Type B pancreatic cell (in vitro differentiated cells): ENCODE data around the gene GFY. TPM values are rescaled to one million over a fixed set of nuclear protein-coding genes. Genes with fewer than 3 reads are reported as not detected.
A peak's percentile ranks its signal among the peaks of the same experiment; 100 is the strongest.

ENCODE experiments used
- DNase-seq: peaks from one replicate; pipeline ENCODE4 v3.0.0; 2021; ENCODE audit warnings: mixed read lengths; ENCODE audit not compliant: unreplicated experiment; ENCODE audit errors: extremely low spot score
- H3K27ac Mint-ChIP-seq: 2 replicates; pipeline ENCODE4 v1.8.0; 2021; ENCODE audit warnings: mild to moderate bottlenecking, mixed read lengths
- H3K27me3 Mint-ChIP-seq: 2 replicates; pipeline ENCODE4 v1.8.0; 2021; ENCODE audit warnings: mixed read lengths
- H3K36me3 Mint-ChIP-seq: 2 replicates; pipeline ENCODE4 v1.8.0; 2021; ENCODE audit warnings: mixed read lengths
- H3K4me1 Mint-ChIP-seq: one replicate; pipeline ENCODE4 v1.8.0; 2021; ENCODE audit warnings: mixed read lengths; ENCODE audit not compliant: unreplicated experiment
- H3K4me3 Mint-ChIP-seq: 2 replicates; pipeline ENCODE4 v1.8.0; 2021; ENCODE audit warnings: mild to moderate bottlenecking, mixed read lengths
- H3K9me3 Mint-ChIP-seq: 2 replicates; pipeline ENCODE4 v1.8.0; 2021; ENCODE audit warnings: mixed read lengths
- CTCF ChIP-seq: fragments of 200-600 bp; sonication (generic); conservative IDR thresholded peaks from 2 replicates; pipeline ENCODE4 v1.5.0; 2021; ENCODE audit warnings: antibody characterized with exemption, mild to moderate bottlenecking
- total RNA-seq: library from RNA; stranded (reverse); gene quantifications from 2 replicates; pipeline ENCODE4 v1.2.1, GENCODE V29; 2021; ENCODE audit warnings: low replicate concordance

The GFY gene
- total RNA-seq, 1 donor from 2014 or later, result not detected

GRCh38 chr19:49462492-49462891, 37.3 kb downstream of the GFY start:
- Mint-ChIP-seq H3K4me1 (no peaks in the 10 kb centered on the region), H3K9me3 (no peaks in the 10 kb centered on the region), H3K36me3 (no peaks in the 10 kb centered on the region), H3K27me3 (no peaks in the 10 kb centered on the region), H3K4me3 (no peak overlapping the region), H3K27ac (no peak overlapping the region)
- TF ChIP-seq CTCF, result no peak
- no peak for DNase-seq

GRCh38 chr19:49463960-49464740, 39.0 kb downstream of the GFY start:
- DNase-seq, result no peak
- TF ChIP-seq CTCF, result no peak
- H3K27me3 Mint-ChIP-seq, result no peaks in the 10 kb centered on the region
- no peak overlapping the region for H3K4me3 Mint-ChIP-seq
- H3K27ac Mint-ChIP-seq, result no peak overlapping the region
- no peaks in the 10 kb centered on the region for H3K9me3 Mint-ChIP-seq
- H3K36me3 Mint-ChIP-seq, result peaks cover 5% of the 10 kb centered on the region
- H3K4me1 Mint-ChIP-seq, result peaks cover 6% of the 10 kb centered on the region

- TF ChIP-seq CTCF, result no peak
- Mint-ChIP-seq H3K9me3 (no peaks in the 10 kb centered on the region), H3K36me3 (peaks cover 6% of the 10 kb centered on the region), H3K27ac (no peak overlapping the region), H3K4me1 (peaks cover 7% of the 10 kb centered on the region), H3K4me3 (no peak overlapping the region), H3K27me3 (no peaks in the 10 kb centered on the region)
- no peak for DNase-seq
Observed at GRCh38 chr19:49465371-49465770, 40.2 kb downstream of the GFY start.

- H3K27me3 Mint-ChIP-seq, result peaks cover 3% of the 10 kb centered on the region
- TF ChIP-seq CTCF, result no peak
- no peak overlapping the region for H3K4me3 Mint-ChIP-seq
- peaks cover 6% of the 10 kb centered on the region for H3K36me3 Mint-ChIP-seq
- no peak for DNase-seq
- H3K4me1 Mint-ChIP-seq, result peaks cover 7% of the 10 kb centered on the region
- H3K27ac Mint-ChIP-seq, result no peak overlapping the region
- no peaks in the 10 kb centered on the region for H3K9me3 Mint-ChIP-seq
Observed at GRCh38 chr19:49468199-49468598, 43.0 kb downstream of the GFY start.

- TF ChIP-seq CTCF, result no peak
- Mint-ChIP-seq H3K9me3 (no peaks in the 10 kb centered on the region), H3K27me3 (peaks cover 3% of the 10 kb centered on the region), H3K4me3 (peak overlapping the region; percentile 79), H3K27ac (peak overlapping the region; percentile 97), H3K36me3 (peaks cover 6% of the 10 kb centered on the region), H3K4me1 (peaks cover 7% of the 10 kb centered on the region)
- no peak for DNase-seq
Observed at GRCh38 chr19:49468746-49469447, 43.7 kb downstream of the GFY start.
